ENCODE measurements around the gene SLC4A11. TPM values are rescaled to one million over a fixed set of nuclear protein-coding genes. Genes with fewer than 3 reads are reported as not detected.

SLC4A11 gene
- total RNA-seq, 2 experiments from 2014 or later = 0.87 to 1.1 TPM

- H3K4me1 Mint-ChIP-seq (ENCODE audit: low read depth) = no peaks in the 10 kb centered on the region
- intact Hi-C loops (cut with micrococcal nuclease) = no loop called here
- no peak overlapping the region for H3K27ac Mint-ChIP-seq
- no peaks in the 10 kb centered on the region for H3K9me3 Mint-ChIP-seq
- ChIA-PET POLR2A (no interaction called here), CTCF (interaction anchor here (0.7 kb wide), 1 partner anchor 556 kb away, joined by 5 read pairs; no protein-coding TSS in a partner anchor)
- peaks cover 2% of the 10 kb centered on the region for H3K36me3 Mint-ChIP-seq
- no peak for DNase-seq
- no peak overlapping the region for H3K4me3 Mint-ChIP-seq
- H3K27me3 Mint-ChIP-seq = no peaks in the 10 kb centered on the region
Observed at GRCh38 chr20:3270051-3270450, 31.1 kb upstream of the SLC4A11 start.

- Mint-ChIP-seq H3K4me3 (no peak overlapping the region), H3K9me3 (no peaks in the 10 kb centered on the region), H3K27ac (no peak overlapping the region), H3K27me3 (no peaks in the 10 kb centered on the region), H3K4me1 (ENCODE audit: low read depth) (no peaks in the 10 kb centered on the region), H3K36me3 (peaks cover 6% of the 10 kb centered on the region)
- no peak for DNase-seq
- ChIA-PET CTCF (no interaction called here), POLR2A (no interaction called here)
- intact Hi-C loops (cut with micrococcal nuclease) = no loop called here
Observed at GRCh38 chr20:3262566-3262965, 23.6 kb upstream of the SLC4A11 start.

GRCh38 chr20:3258429-3258828 lies 19.4 kb upstream of the SLC4A11 start:
- peaks cover 6% of the 10 kb centered on the region for H3K36me3 Mint-ChIP-seq
- no peak overlapping the region for H3K4me3 Mint-ChIP-seq
- no peaks in the 10 kb centered on the region for H3K9me3 Mint-ChIP-seq
- H3K4me1 Mint-ChIP-seq (ENCODE audit: low read depth) = no peaks in the 10 kb centered on the region
- CTCF ChIA-PET = no interaction called here
- no peak overlapping the region for H3K27ac Mint-ChIP-seq
- intact Hi-C loops (cut with micrococcal nuclease) = no loop called here
- no peak for DNase-seq
- POLR2A ChIA-PET = interaction anchor here (0.5 kb wide), 1 partner anchor 341 kb away, joined by 3 read pairs; no protein-coding TSS in a partner anchor
- H3K27me3 Mint-ChIP-seq = no peaks in the 10 kb centered on the region

GRCh38 chr20:3255728-3256127 lies 16.7 kb upstream of the SLC4A11 start:
- no peak overlapping the region for H3K27ac Mint-ChIP-seq
- no peaks in the 10 kb centered on the region for H3K4me1 Mint-ChIP-seq (ENCODE audit: low read depth)
- no peak for DNase-seq
- no peaks in the 10 kb centered on the region for H3K36me3 Mint-ChIP-seq
- H3K9me3 Mint-ChIP-seq = no peaks in the 10 kb centered on the region
- H3K4me3 Mint-ChIP-seq = no peak overlapping the region
- CTCF ChIA-PET = no interaction called here
- H3K27me3 Mint-ChIP-seq = no peaks in the 10 kb centered on the region
- intact Hi-C loops (cut with micrococcal nuclease) = no loop called here
- POLR2A ChIA-PET = no interaction called here

GRCh38 chr20:3251806-3252205 lies 12.8 kb upstream of the SLC4A11 start:
- no peak for DNase-seq
- Mint-ChIP-seq H3K27me3 (peaks cover 19% of the 10 kb centered on the region), H3K4me3 (no peak overlapping the region), H3K36me3 (no peaks in the 10 kb centered on the region), H3K9me3 (no peaks in the 10 kb centered on the region), H3K4me1 (ENCODE audit: low read depth) (peaks cover 2% of the 10 kb centered on the region), H3K27ac (no peak overlapping the region)
- ChIA-PET CTCF (interaction anchor here (2.4 kb wide), 1 partner anchor 33 kb away, joined by 7 read pairs; no protein-coding TSS in a partner anchor), POLR2A (no interaction called here)
- intact Hi-C loops (cut with micrococcal nuclease) = no loop called here

- DNase-seq = no peak
- Mint-ChIP-seq H3K4me3 (no peak overlapping the region), H3K9me3 (no peaks in the 10 kb centered on the region), H3K4me1 (ENCODE audit: low read depth) (peaks cover 2% of the 10 kb centered on the region), H3K36me3 (no peaks in the 10 kb centered on the region), H3K27ac (no peak overlapping the region), H3K27me3 (peaks cover 19% of the 10 kb centered on the region)
- ChIA-PET POLR2A (no interaction called here), CTCF (no interaction called here)
- intact Hi-C loops (cut with micrococcal nuclease) = no loop called here
Observed at GRCh38 chr20:3250091-3250504, 11.1 kb upstream of the SLC4A11 start.

GRCh38 chr20:3248993-3249347 lies 10.0 kb upstream of the SLC4A11 start:
- H3K27me3 Mint-ChIP-seq = peaks cover 19% of the 10 kb centered on the region
- no peaks in the 10 kb centered on the region for H3K36me3 Mint-ChIP-seq
- H3K4me3 Mint-ChIP-seq = peak overlapping the region; percentile 16
- H3K4me1 Mint-ChIP-seq (ENCODE audit: low read depth) = peaks cover 2% of the 10 kb centered on the region
- intact Hi-C loops (cut with micrococcal nuclease) = no loop called here
- ChIA-PET CTCF (interaction anchor here (0.8 to 1.5 kb wide), 2 partner anchors 26 to 152 kb away, joined by 4 to 5 read pairs; no protein-coding TSS in a partner anchor), POLR2A (no interaction called here)
- no peaks in the 10 kb centered on the region for H3K9me3 Mint-ChIP-seq
- H3K27ac Mint-ChIP-seq = no peak overlapping the region
- no peak for DNase-seq

GRCh38 chr20:3248167-3248992 lies 9.4 kb upstream of the SLC4A11 start:
- no peaks in the 10 kb centered on the region for H3K9me3 Mint-ChIP-seq
- POLR2A ChIA-PET = interaction anchor here (1.2 kb wide), 1 partner anchor 45 kb away, joined by 3 read pairs; no protein-coding TSS in a partner anchor
- peak overlapping the region; percentile 16 for H3K4me3 Mint-ChIP-seq
- intact Hi-C loops (cut with micrococcal nuclease) = no loop called here
- no peaks in the 10 kb centered on the region for H3K36me3 Mint-ChIP-seq
- H3K27ac Mint-ChIP-seq = no peak overlapping the region
- DNase-seq = peak; percentile 46
- CTCF ChIA-PET = interaction anchor here (0.8 to 2.9 kb wide), 3 partner anchors 25 to 153 kb away, joined by 4 to 14 read pairs (median 5); no protein-coding TSS in a partner anchor
- peaks cover 19% of the 10 kb centered on the region for H3K27me3 Mint-ChIP-seq
- peaks cover 2% of the 10 kb centered on the region for H3K4me1 Mint-ChIP-seq (ENCODE audit: low read depth)

GRCh38 chr20:3247638-3248037 lies 8.6 kb upstream of the SLC4A11 start:
- no peak for DNase-seq
- Mint-ChIP-seq H3K27ac (no peak overlapping the region), H3K27me3 (peaks cover 19% of the 10 kb centered on the region), H3K4me3 (no peak overlapping the region), H3K4me1 (ENCODE audit: low read depth) (peaks cover 2% of the 10 kb centered on the region), H3K36me3 (no peaks in the 10 kb centered on the region), H3K9me3 (no peaks in the 10 kb centered on the region)
- intact Hi-C loops (cut with micrococcal nuclease) = no loop called here
- POLR2A ChIA-PET = interaction anchor here (1.2 kb wide), 1 partner anchor 44 kb away, joined by 3 read pairs; no protein-coding TSS in a partner anchor
- CTCF ChIA-PET = interaction anchor here (2.9 kb wide), 1 partner anchor 29 kb away, joined by 14 read pairs; no protein-coding TSS in a partner anchor

- Mint-ChIP-seq H3K27ac (no peak overlapping the region), H3K4me3 (no peak overlapping the region), H3K4me1 (ENCODE audit: low read depth) (peaks cover 2% of the 10 kb centered on the region), H3K36me3 (no peaks in the 10 kb centered on the region), H3K27me3 (peaks cover 22% of the 10 kb centered on the region), H3K9me3 (no peaks in the 10 kb centered on the region)
- no peak for DNase-seq
- POLR2A ChIA-PET = no interaction called here
- intact Hi-C loops (cut with micrococcal nuclease) = no loop called here
- CTCF ChIA-PET = interaction anchor here (1.2 to 2.9 kb wide), 2 partner anchors 28 to 70 kb away, joined by 3 to 14 read pairs; no protein-coding TSS in a partner anchor
Observed at GRCh38 chr20:3246682-3247081, 7.7 kb upstream of the SLC4A11 start.

- Mint-ChIP-seq H3K27ac (no peak overlapping the region), H3K4me1 (ENCODE audit: low read depth) (peaks cover 2% of the 10 kb centered on the region), H3K36me3 (no peaks in the 10 kb centered on the region), H3K4me3 (no peak overlapping the region), H3K9me3 (no peaks in the 10 kb centered on the region), H3K27me3 (peaks cover 29% of the 10 kb centered on the region)
- no peak for DNase-seq
- ChIA-PET POLR2A (no interaction called here), CTCF (interaction anchor here (2.9 kb wide), 1 partner anchor 27 kb away, joined by 14 read pairs; no protein-coding TSS in a partner anchor)
- intact Hi-C loops (cut with micrococcal nuclease) = no loop called here
Observed at GRCh38 chr20:3245711-3246110, 6.7 kb upstream of the SLC4A11 start.

- H3K4me1 Mint-ChIP-seq (ENCODE audit: low read depth) = peaks cover 2% of the 10 kb centered on the region
- intact Hi-C loops (cut with micrococcal nuclease) = no loop called here
- H3K4me3 Mint-ChIP-seq = no peak overlapping the region
- no peak for DNase-seq
- CTCF ChIA-PET = no interaction called here
- H3K27me3 Mint-ChIP-seq = peaks cover 29% of the 10 kb centered on the region
- no peak overlapping the region for H3K27ac Mint-ChIP-seq
- H3K36me3 Mint-ChIP-seq = no peaks in the 10 kb centered on the region
- no peaks in the 10 kb centered on the region for H3K9me3 Mint-ChIP-seq
- POLR2A ChIA-PET = no interaction called here
Observed at GRCh38 chr20:3245156-3245555, 6.2 kb upstream of the SLC4A11 start.

- intact Hi-C loops (cut with micrococcal nuclease) = no loop called here
- H3K4me1 Mint-ChIP-seq (ENCODE audit: low read depth) = peaks cover 5% of the 10 kb centered on the region
- peaks cover 30% of the 10 kb centered on the region for H3K27me3 Mint-ChIP-seq
- no peak for DNase-seq
- no peak overlapping the region for H3K27ac Mint-ChIP-seq
- no peak overlapping the region for H3K4me3 Mint-ChIP-seq
- no peaks in the 10 kb centered on the region for H3K9me3 Mint-ChIP-seq
- CTCF ChIA-PET = no interaction called here
- POLR2A ChIA-PET = no interaction called here
- no peaks in the 10 kb centered on the region for H3K36me3 Mint-ChIP-seq
Observed at GRCh38 chr20:3244613-3245012, 5.6 kb upstream of the SLC4A11 start.

All from activated CD4-positive, alpha-beta memory T cell treated with anti-CD3 and anti-CD28 coated beads for 36 hours (primary cell).